ENCODE results near the gene CEP68. TPM values are rescaled to one million over a fixed set of nuclear protein-coding genes. Genes with fewer than 3 reads are reported as not detected.

CEP68 gene
- total and polyA plus RNA-seq, 11 donors, result 6.5 to 26.8 (median 16.4) TPM

DNA sequence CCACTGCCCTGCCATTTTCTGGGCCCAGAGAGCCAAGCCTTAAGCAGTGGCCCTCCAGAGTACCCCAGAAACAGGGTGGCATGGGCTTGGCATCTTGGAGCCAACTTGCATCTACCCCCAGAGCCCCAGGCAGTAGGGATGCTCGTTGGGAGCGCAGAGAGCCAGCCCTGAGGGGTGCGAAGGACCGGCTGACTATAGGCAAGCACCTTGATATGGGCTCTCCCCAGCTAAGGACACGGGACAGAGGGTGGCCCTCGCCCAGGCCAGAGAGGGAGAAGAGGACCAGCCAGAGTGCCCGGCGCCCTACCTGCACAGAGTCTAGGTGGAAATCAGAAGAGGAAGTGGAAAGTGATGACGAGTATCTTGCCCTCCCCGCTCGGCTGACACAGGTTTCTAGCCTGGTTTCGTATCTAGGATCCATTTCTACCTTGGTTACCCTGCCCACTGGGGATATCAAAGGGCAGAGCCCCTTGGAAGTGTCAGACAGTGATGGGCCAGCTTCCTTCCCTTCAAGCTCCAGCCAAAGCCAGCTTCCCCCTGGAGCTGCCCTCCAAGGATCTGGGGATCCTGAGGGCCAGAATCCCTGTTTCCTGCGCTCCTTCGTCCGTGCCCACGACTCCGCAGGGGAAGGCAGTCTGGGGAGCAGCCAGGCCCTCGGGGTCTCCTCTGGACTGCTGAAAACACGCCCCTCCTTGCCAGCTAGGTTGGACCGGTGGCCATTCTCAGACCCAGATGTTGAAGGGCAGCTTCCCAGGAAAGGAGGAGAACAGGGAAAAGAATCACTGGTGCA lies 16.2 kb downstream of the CEP68 start:
- DNase-seq (no peak), ATAC-seq (no peak)
- Histone ChIP-seq H3K4me1 (peaks cover 17 to 88% (median 64%) of the 10 kb centered on the region in 12 donors), H3K27me3 (no peaks in the 10 kb centered on the region), H3K4me3 (no peak overlapping the region), H3K9me3 (no peaks in the 10 kb centered on the region), H3K27ac (peak overlapping the region in 1 of 12 donors; percentile 62), H3K36me3 (peaks cover 0 to 77% (median 63%) of the 10 kb centered on the region in 9 donors)
- intact Hi-C loops (cut with DNase I), result loop anchor here in 1 of 10 donors (5.0 kb wide), 2 partner anchors 60 to 95 kb away; partner anchors contain the start of gene RAB1A
- WGBS, 4 donors, result 89 to 93% (median 90%) methylated on average over 20 of the region's 20 CpGs
- TF ChIP-seq, protein P1, sequence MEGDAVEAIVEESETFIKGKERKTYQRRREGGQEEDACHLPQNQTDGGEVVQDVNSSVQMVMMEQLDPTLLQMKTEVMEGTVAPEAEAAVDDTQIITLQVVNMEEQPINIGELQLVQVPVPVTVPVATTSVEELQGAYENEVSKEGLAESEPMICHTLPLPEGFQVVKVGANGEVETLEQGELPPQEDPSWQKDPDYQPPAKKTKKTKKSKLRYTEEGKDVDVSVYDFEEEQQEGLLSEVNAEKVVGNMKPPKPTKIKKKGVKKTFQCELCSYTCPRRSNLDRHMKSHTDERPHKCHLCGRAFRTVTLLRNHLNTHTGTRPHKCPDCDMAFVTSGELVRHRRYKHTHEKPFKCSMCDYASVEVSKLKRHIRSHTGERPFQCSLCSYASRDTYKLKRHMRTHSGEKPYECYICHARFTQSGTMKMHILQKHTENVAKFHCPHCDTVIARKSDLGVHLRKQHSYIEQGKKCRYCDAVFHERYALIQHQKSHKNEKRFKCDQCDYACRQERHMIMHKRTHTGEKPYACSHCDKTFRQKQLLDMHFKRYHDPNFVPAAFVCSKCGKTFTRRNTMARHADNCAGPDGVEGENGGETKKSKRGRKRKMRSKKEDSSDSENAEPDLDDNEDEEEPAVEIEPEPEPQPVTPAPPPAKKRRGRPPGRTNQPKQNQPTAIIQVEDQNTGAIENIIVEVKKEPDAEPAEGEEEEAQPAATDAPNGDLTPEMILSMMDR (IDR thresholded peaks at IDR 0.05), result no peak
- TF ChIP-seq POLR2A (IDR thresholded peaks at IDR 0.05), result no peak

DNA sequence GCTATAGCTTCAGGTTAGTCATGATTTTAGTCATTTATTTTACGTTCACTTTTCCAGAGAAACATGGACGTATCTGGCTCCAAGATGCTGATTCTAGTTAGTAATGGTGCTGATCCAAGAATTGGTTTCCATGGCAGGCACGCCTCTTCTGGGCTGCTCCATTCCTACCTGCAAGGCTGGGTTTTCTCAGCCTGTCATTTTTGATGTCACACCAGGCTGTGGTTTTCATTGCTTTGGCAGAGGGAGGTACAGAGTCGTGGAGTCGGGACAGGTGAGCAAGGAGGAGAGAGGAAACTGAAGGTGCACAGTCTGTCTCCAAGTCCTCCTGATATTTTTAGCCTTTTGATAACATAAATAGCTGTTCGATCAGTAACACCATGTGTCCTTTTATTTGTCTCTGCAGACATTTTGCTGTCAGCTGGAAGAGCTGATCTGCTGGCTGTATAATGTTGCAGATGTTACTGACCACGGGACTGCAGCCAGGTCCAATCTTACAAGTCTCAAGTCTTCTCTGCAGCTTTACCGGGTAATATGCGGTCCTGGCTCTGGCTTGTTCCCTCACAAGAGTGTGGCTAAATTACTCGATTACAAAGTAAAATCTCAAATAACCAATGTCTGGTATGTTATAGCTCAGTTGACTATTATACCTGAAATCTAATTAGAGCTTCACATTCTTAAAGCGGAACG lies 17.8 kb downstream of the CEP68 start:
- no peak overlapping the region for H3K27ac ChIP-seq
- no peaks in the 10 kb centered on the region for H3K27me3 ChIP-seq
- TF ChIP-seq, protein P1 (IDR thresholded peaks at IDR 0.05), result no peak
- TF ChIP-seq POLR2A (IDR thresholded peaks at IDR 0.05), result no peak
- no peaks in the 10 kb centered on the region for H3K9me3 ChIP-seq
- intact Hi-C loops (cut with DNase I), result loop anchor here in 2 of 10 donors (2.0 to 5.0 kb wide), 3 partner anchors 15 to 93 kb away; partner anchors contain the start of gene RAB1A (in 1 of the 2)
- ATAC-seq (no peak), DNase-seq (no peak)
- H3K36me3 ChIP-seq, result peaks cover 0 to 93% (median 79%) of the 10 kb centered on the region in 9 donors
- H3K4me3 ChIP-seq, result no peak overlapping the region
- 63 to 74% (median 71%) methylated on average over 12 of the region's 12 CpGs for WGBS, 4 donors
- peaks cover 12 to 72% (median 49%) of the 10 kb centered on the region in 12 donors for H3K4me1 ChIP-seq

DNA sequence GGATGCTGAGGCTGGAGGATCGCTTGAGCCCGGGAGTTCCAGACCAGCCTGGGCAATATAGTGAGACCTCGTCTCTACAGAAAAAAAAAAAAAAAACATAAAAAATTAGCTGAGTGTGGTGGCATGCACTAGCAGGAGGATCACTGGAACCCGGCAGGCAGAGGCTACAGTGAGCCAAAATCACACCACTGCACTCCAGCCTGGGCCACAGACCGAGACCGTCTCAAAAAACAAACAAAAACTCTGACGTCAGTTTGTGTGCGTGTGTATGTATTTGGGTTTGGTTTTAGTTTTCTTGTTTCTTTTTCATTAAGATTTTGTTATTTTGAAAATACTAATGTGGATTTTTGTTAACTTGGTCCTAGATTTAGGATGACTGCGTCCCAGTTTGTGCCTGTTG lies 19.0 kb downstream of the CEP68 start:
- Histone ChIP-seq H3K36me3 (peaks cover 0 to 94% (median 82%) of the 10 kb centered on the region in 9 donors), H3K4me1 (peaks cover 8 to 60% (median 38%) of the 10 kb centered on the region in 12 donors)
- WGBS, 4 donors, result 64 to 81% (median 70%) methylated on average over 9 of the region's 9 CpGs

More for the DNA sequence above, 19.0 kb downstream of the CEP68 start:
- DNase-seq (no peak), ATAC-seq (no peak)
- TF ChIP-seq, protein P1 (IDR thresholded peaks at IDR 0.05), result no peak
- no peak for TF ChIP-seq POLR2A (IDR thresholded peaks at IDR 0.05)
- H3K27me3 ChIP-seq, result no peaks in the 10 kb centered on the region
- no peaks in the 10 kb centered on the region for H3K9me3 ChIP-seq
- intact Hi-C loops (cut with DNase I), result loop anchor here in 4 of 10 donors (2.0 to 5.0 kb wide), 3 partner anchors 16 to 57 kb away; partner anchors contain the start of gene RAB1A (in 2 of the 4)
- peak overlapping the region in 11 of 12 donors; percentile 12 to 74 (median 60) for H3K27ac ChIP-seq
- H3K4me3 ChIP-seq, result no peak overlapping the region

Measured in heart left ventricle (tissue), 16 donors.